BJ (cell line): ENCODE measurements around the gene AIPL1. TPM values are rescaled to one million over a fixed set of nuclear protein-coding genes. Genes with fewer than 3 reads are reported as not detected.

ENCODE experiments used
- CTCF ChIA-PET: fragments of 350-600 bp; formaldehyde crosslinking; extraction: SDS; loops from one replicate; lab custom pipeline; 2021; ENCODE audit warnings: antibody characterized with exemption, inconsistent platforms; lab: Yijun Ruan, JAX
- POLR2A ChIA-PET: fragments of 300-600 bp; sonication (Branson Sonifier 250); formaldehyde crosslinking; extraction: SDS; loops from one replicate; lab custom pipeline; 2021; ENCODE audit warnings: antibody characterized with exemption; lab: Charles Lee
- DNase-seq: peaks from one replicate; pipeline ENCODE4 v3.0.0-alpha.2; 2011; ENCODE audit warnings: low read depth
- H3K27me3 ChIP-seq: 2 replicates; pipeline ENCODE4 v1.6.0; 2011; ENCODE audit warnings: low read length; ENCODE audit not compliant: control insufficient read depth, insufficient read depth
- H3K36me3 ChIP-seq: 2 replicates; pipeline ENCODE4 v1.5.1; 2011; ENCODE audit warnings: low read length; ENCODE audit not compliant: control insufficient read depth, insufficient read depth
- H3K4me3 ChIP-seq: 2 replicates; pipeline ENCODE4 v1.5.1; 2011; ENCODE audit warnings: low read depth, mild to moderate bottlenecking, control low read depth, low read length
- CTCF ChIP-seq: IDR thresholded peaks from 2 replicates; pipeline ENCODE4 v1.5.1; 2011; ENCODE audit warnings: low read depth, mild to moderate bottlenecking, control low read depth, inconsistent platforms, low read length, moderate library complexity; ENCODE audit not compliant: insufficient read depth
- polyA plus RNA-seq: library from polyadenylated mRNA; depleted of rRNA; stranded (reverse); fragments of >200 nt; gene quantifications from 2 replicates; pipeline ENCODE4 v1.2.3, GENCODE V29; 2011

The AIPL1 gene
- polyA plus RNA-seq, 1 experiment = not detected

- TF ChIP-seq CTCF = no peak
- Histone ChIP-seq H3K36me3 (no peaks in the 10 kb centered on the region), H3K4me3 (no peak overlapping the region), H3K27me3 (no peaks in the 10 kb centered on the region)
- CTCF ChIA-PET = interaction anchor here (1.0 to 3.0 kb wide), 3 partner anchors 10 to 19 kb away, joined by 3 to 12 read pairs (median 5); partner anchors contain the start of gene AIPL1
- POLR2A ChIA-PET = no interaction called here
- DNase-seq = no peak
Observed at GRCh38 chr17:6454495-6455320, 19.8 kb upstream of the AIPL1 start.

GRCh38 chr17:6453279-6454024 is 18.5 kb upstream of the AIPL1 start:
- CTCF ChIA-PET = interaction anchor here (0.8 to 3.0 kb wide), 4 partner anchors 18 to 20 kb away, joined by 4 to 12 read pairs (median 4); partner anchors contain the start of gene AIPL1
- no peak for DNase-seq
- no peak overlapping the region for H3K4me3 ChIP-seq
- H3K36me3 ChIP-seq = no peaks in the 10 kb centered on the region; the same call in 1 of the 2 replicates
- no peak for TF ChIP-seq CTCF
- H3K27me3 ChIP-seq = no peaks in the 10 kb centered on the region
- POLR2A ChIA-PET = no interaction called here

GRCh38 chr17:6452471-6453266 is 17.7 kb upstream of the AIPL1 start:
- ChIA-PET CTCF (interaction anchor here (0.8 to 3.0 kb wide), 3 partner anchors 17 to 20 kb away, joined by 4 to 12 read pairs (median 4); partner anchors contain the start of gene AIPL1), POLR2A (interaction anchor here (0.7 kb wide), 1 partner anchor 1168 kb away, joined by 4 read pairs; no protein-coding TSS in a partner anchor)
- no peak for TF ChIP-seq CTCF
- no peak for DNase-seq
- no peak overlapping the region for H3K4me3 ChIP-seq
- H3K27me3 ChIP-seq = no peaks in the 10 kb centered on the region
- no peaks in the 10 kb centered on the region; the same call in 1 of the 2 replicates for H3K36me3 ChIP-seq

GRCh38 chr17:6450926-6451832 is 16.3 kb upstream of the AIPL1 start:
- H3K36me3 ChIP-seq = no peaks in the 10 kb centered on the region; the same call in 1 of the 2 replicates
- no peak overlapping the region for H3K4me3 ChIP-seq
- ChIA-PET CTCF (interaction anchor here (1.7 kb wide), 1 partner anchor 22 kb away, joined by 7 read pairs; no protein-coding TSS in a partner anchor), POLR2A (no interaction called here)
- no peak for DNase-seq
- TF ChIP-seq CTCF = no peak
- no peaks in the 10 kb centered on the region for H3K27me3 ChIP-seq
